ENCODE data around the gene LY6G5B.

- TF ChIP-seq POLR2A (IDR thresholded peaks at IDR 0.05): no peak
- TF ChIP-seq, protein P1, sequence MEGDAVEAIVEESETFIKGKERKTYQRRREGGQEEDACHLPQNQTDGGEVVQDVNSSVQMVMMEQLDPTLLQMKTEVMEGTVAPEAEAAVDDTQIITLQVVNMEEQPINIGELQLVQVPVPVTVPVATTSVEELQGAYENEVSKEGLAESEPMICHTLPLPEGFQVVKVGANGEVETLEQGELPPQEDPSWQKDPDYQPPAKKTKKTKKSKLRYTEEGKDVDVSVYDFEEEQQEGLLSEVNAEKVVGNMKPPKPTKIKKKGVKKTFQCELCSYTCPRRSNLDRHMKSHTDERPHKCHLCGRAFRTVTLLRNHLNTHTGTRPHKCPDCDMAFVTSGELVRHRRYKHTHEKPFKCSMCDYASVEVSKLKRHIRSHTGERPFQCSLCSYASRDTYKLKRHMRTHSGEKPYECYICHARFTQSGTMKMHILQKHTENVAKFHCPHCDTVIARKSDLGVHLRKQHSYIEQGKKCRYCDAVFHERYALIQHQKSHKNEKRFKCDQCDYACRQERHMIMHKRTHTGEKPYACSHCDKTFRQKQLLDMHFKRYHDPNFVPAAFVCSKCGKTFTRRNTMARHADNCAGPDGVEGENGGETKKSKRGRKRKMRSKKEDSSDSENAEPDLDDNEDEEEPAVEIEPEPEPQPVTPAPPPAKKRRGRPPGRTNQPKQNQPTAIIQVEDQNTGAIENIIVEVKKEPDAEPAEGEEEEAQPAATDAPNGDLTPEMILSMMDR (IDR thresholded peaks at IDR 0.05): no peak
- TF ChIP-seq POLR2AphosphoS5 (IDR thresholded peaks at IDR 0.05): no peak
These were observed 6.4 kb upstream of the LY6G5B start for GRCh38 chr6:31663126-31663960.

Data from suprapubic skin (tissue), 4 donors.